ENCODE results near the gene TMSB15B. TPM values are rescaled to one million over a fixed set of nuclear protein-coding genes. Genes with fewer than 3 reads are reported as not detected.

TMSB15B gene
- total RNA-seq, 1 experiment from 2014 or later: 10.4 TPM

DNA sequence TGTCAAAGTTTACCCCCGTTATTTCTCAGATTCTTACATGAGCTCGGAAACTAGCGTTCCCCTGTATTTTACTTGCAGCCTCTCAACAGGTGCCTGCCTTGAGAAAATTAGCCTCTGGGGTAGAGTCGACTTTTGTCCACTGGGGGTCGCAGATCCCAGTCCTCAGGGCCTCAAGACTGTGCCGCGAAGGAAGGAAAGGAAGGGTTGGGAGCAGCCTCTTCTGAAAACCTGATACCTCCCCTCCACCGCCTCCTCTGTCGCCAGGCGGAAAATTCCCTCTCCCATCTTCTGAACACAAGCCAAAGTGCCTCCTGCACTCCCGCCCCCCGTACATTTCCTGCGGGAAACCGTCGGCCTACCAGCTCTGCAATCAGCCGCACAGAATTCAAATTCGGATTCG lies 44.4 kb upstream of the TMSB15B start:
- Histone ChIP-seq H3K27ac (ENCODE audit: low read length) (0 out of 2 replicates have a peak overlapping the region, but pooled peaks have one; percentile 34), H3K9me3 (ENCODE audit: control insufficient read depth, insufficient read depth, low read depth, low read length) (no peaks in the 10 kb centered on the region), H3K4me3 (ENCODE audit: low read depth in 2 of 2, low read length in 2 of 2) (peak overlapping the region; percentile 67 to 73), H3K4me1 (ENCODE audit: control insufficient read depth, insufficient read depth, low read length) (0 out of 2 replicates have a peak, but pooled peaks cover 3% of the 10 kb centered on the region), H3K36me3 (ENCODE audit: control insufficient read depth, insufficient read depth, low read length) (no peaks in the 10 kb centered on the region), H3K27me3 (ENCODE audit: control insufficient read depth, insufficient read depth, low read length) (no peaks in the 10 kb centered on the region)
- ChIA-PET POLR2A (interaction anchor here (0.6 kb wide), 1 partner anchor 239 kb away, joined by 4 read pairs; no protein-coding TSS in a partner anchor), CTCF (interaction anchor here (1.5 to 2.2 kb wide), 2 partner anchors 15 to 73 kb away, joined by 4 to 9 read pairs; no protein-coding TSS in a partner anchor)
- intact Hi-C loops (cut with micrococcal nuclease; ENCODE audit: unreplicated experiment) (no loop called here), in situ Hi-C loops (cut with HindIII; ENCODE audit: low pct_unique_long_range_greater_than_20kb, low sequenced_read_pairs) (no loop called here)
- no peak for DNase-seq (ENCODE audit: low read depth, low spot score)
- no peak for TF ChIP-seq TCF7L2 (IDR thresholded peaks at IDR 0.05; ENCODE audit: low read depth, low read length)
- TF ChIP-seq, protein P1, sequence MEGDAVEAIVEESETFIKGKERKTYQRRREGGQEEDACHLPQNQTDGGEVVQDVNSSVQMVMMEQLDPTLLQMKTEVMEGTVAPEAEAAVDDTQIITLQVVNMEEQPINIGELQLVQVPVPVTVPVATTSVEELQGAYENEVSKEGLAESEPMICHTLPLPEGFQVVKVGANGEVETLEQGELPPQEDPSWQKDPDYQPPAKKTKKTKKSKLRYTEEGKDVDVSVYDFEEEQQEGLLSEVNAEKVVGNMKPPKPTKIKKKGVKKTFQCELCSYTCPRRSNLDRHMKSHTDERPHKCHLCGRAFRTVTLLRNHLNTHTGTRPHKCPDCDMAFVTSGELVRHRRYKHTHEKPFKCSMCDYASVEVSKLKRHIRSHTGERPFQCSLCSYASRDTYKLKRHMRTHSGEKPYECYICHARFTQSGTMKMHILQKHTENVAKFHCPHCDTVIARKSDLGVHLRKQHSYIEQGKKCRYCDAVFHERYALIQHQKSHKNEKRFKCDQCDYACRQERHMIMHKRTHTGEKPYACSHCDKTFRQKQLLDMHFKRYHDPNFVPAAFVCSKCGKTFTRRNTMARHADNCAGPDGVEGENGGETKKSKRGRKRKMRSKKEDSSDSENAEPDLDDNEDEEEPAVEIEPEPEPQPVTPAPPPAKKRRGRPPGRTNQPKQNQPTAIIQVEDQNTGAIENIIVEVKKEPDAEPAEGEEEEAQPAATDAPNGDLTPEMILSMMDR (IDR thresholded peaks at IDR 0.05): peak; percentile 84
- TF ChIP-seq POLR2AphosphoS5 (IDR thresholded peaks at IDR 0.05; ENCODE audit: low read depth, low read length): no peak
- TF ChIP-seq, protein P2, sequence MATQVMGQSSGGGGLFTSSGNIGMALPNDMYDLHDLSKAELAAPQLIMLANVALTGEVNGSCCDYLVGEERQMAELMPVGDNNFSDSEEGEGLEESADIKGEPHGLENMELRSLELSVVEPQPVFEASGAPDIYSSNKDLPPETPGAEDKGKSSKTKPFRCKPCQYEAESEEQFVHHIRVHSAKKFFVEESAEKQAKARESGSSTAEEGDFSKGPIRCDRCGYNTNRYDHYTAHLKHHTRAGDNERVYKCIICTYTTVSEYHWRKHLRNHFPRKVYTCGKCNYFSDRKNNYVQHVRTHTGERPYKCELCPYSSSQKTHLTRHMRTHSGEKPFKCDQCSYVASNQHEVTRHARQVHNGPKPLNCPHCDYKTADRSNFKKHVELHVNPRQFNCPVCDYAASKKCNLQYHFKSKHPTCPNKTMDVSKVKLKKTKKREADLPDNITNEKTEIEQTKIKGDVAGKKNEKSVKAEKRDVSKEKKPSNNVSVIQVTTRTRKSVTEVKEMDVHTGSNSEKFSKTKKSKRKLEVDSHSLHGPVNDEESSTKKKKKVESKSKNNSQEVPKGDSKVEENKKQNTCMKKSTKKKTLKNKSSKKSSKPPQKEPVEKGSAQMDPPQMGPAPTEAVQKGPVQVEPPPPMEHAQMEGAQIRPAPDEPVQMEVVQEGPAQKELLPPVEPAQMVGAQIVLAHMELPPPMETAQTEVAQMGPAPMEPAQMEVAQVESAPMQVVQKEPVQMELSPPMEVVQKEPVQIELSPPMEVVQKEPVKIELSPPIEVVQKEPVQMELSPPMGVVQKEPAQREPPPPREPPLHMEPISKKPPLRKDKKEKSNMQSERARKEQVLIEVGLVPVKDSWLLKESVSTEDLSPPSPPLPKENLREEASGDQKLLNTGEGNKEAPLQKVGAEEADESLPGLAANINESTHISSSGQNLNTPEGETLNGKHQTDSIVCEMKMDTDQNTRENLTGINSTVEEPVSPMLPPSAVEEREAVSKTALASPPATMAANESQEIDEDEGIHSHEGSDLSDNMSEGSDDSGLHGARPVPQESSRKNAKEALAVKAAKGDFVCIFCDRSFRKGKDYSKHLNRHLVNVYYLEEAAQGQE (IDR thresholded peaks at IDR 0.05; ENCODE audit: insufficient read depth in 1 of 2, low read depth in 2 of 2, low read length in 1 of 2): no peak
- TF ChIP-seq SIN3A (IDR thresholded peaks at IDR 0.05; ENCODE audit: borderline replicate concordance, insufficient read depth, low read depth, low read length): 0 out of 2 replicates have a peak, but pooled peaks have one; percentile 27
- BruUV-seq (replicated peaks): TSS peak; percentile 75
- ATAC-seq: peak; percentile 84

DNA sequence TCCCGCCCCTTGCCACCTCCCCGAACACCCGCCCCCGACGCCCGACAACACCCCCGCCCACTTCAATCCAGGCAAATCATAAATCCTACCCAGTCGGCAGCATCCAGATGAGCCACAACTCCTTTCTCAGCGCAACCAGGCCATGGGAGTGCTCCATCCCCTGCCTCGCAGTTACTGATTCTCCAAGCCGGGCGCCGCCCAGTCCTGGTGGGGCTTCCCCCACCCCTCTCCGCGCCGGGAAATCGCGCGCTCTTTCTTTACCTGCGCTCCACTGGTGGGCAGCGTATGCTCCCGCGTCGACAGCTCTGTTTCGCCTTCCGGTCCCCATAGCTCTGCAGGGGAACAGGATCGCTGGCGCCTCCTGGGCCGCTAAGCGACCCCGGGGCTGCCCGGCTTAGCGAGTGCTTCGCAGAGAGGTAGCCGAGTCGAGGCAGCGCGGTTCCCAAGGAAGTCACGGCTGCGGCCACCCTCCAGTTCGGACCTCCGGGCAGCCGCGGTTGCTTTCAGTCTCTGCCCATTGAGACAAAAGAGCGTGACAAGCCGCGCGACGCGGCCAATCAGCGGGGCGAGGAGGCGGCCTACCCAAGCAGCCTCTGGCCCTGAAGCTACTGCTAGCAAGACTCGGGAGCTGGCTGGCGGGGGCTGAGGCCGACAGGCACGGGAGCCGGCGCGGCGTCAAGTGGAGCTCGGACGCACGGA lies 43.7 kb upstream of the TMSB15B start:
- DNase-seq (ENCODE audit: low read depth, low spot score): no peak
- no TSS peak for BruUV-seq (replicated peaks)
- intact Hi-C loops (cut with micrococcal nuclease; ENCODE audit: unreplicated experiment): no loop called here
- CTCF ChIA-PET: interaction anchor here (1.5 to 2.2 kb wide), 2 partner anchors 14 to 74 kb away, joined by 4 to 9 read pairs; no protein-coding TSS in a partner anchor
- Histone ChIP-seq H3K36me3 (ENCODE audit: control insufficient read depth, insufficient read depth, low read length) (no peaks in the 10 kb centered on the region), H3K9me3 (ENCODE audit: control insufficient read depth, insufficient read depth, low read depth, low read length) (no peaks in the 10 kb centered on the region), H3K27ac (ENCODE audit: low read length) (peak overlapping the region; percentile 81), H3K4me3 (ENCODE audit: low read depth in 2 of 2, low read length in 2 of 2) (peak overlapping the region; percentile 67 to 73), H3K4me1 (ENCODE audit: control insufficient read depth, insufficient read depth, low read length) (0 out of 2 replicates have a peak, but pooled peaks cover 3% of the 10 kb centered on the region), H3K27me3 (ENCODE audit: control insufficient read depth, insufficient read depth, low read length) (no peaks in the 10 kb centered on the region)
- in situ Hi-C loops (cut with HindIII; ENCODE audit: low pct_unique_long_range_greater_than_20kb, low sequenced_read_pairs): no loop called here
- TF ChIP-seq, protein P1 (IDR thresholded peaks at IDR 0.05): no peak
- TF ChIP-seq SIN3A (IDR thresholded peaks at IDR 0.05; ENCODE audit: borderline replicate concordance, insufficient read depth, low read depth, low read length) (no peak), POLR2AphosphoS5 (IDR thresholded peaks at IDR 0.05; ENCODE audit: low read depth, low read length) (no peak), TCF7L2 (IDR thresholded peaks at IDR 0.05; ENCODE audit: low read depth, low read length) (no peak)
- TF ChIP-seq, protein P2 (IDR thresholded peaks at IDR 0.05; ENCODE audit: insufficient read depth in 1 of 2, low read depth in 2 of 2, low read length in 1 of 2): no peak
- POLR2A ChIA-PET: interaction anchor here (0.7 kb wide), 1 partner anchor 199 kb away, joined by 9 read pairs; no protein-coding TSS in a partner anchor
- peak; percentile 92 for ATAC-seq

All from Panc1 (cell line).